ENCODE results near the gene PRSS1. TPM values are rescaled to one million over a fixed set of nuclear protein-coding genes. Genes with fewer than 3 reads are reported as not detected.

The PRSS1 gene
- total RNA-seq, 1 experiment from 2014 or later: 7.3 TPM

DNA sequence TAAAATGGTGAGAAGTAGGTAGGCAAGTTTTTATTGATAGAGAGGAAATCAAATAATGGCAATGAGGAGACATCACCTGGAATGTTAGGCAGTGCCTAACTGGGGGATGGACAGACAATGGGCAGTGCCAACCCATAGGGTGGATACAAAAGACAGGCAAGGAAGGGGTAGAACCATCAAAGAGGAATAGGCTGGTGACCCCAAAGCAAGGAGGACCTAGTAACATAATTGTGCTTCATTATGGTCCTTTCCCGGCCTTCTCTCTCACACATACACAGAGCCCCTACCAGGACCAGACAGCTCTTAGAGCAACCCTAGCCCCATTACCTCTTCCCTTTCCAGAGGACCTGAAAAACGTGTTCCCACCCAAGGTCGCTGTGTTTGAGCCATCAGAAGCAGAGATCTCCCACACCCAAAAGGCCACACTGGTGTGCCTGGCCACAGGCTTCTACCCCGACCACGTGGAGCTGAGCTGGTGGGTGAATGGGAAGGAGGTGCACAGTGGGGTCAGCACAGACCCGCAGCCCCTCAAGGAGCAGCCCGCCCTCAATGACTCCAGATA is 51.5 kb downstream of the PRSS1 start:
- in situ Hi-C loops (cut with HindIII; ENCODE audit: low pct_unique_long_range_greater_than_20kb, low sequenced_read_pairs): no loop called here
- ChIA-PET POLR2A (no interaction called here), CTCF (interaction anchor here (0.6 kb wide), 1 partner anchor 196 kb away, joined by 4 read pairs; no protein-coding TSS in a partner anchor)
- Histone ChIP-seq H3K9me3 (ENCODE audit: control insufficient read depth, insufficient read depth, low read depth, low read length) (no peaks in the 10 kb centered on the region), H3K27ac (ENCODE audit: low read length) (no peak overlapping the region), H3K36me3 (ENCODE audit: control insufficient read depth, insufficient read depth, low read length) (no peaks in the 10 kb centered on the region), H3K4me3 (ENCODE audit: low read depth in 2 of 2, low read length in 2 of 2) (no peak overlapping the region), H3K4me1 (ENCODE audit: control insufficient read depth, insufficient read depth, low read length) (no peaks in the 10 kb centered on the region), H3K27me3 (ENCODE audit: control insufficient read depth, insufficient read depth, low read length) (peaks cover 34% of the 10 kb centered on the region)
- no TSS peak for BruUV-seq (replicated peaks)
- ATAC-seq: no peak
- DNase-seq (ENCODE audit: low read depth, low spot score): no peak
- intact Hi-C loops (cut with micrococcal nuclease; ENCODE audit: unreplicated experiment): no loop called here
- TF ChIP-seq CTCF (IDR thresholded peaks at IDR 0.05): no peak
- no peak for TF ChIP-seq POLR2AphosphoS5 (IDR thresholded peaks at IDR 0.05; ENCODE audit: low read depth, low read length)
- TF ChIP-seq SIN3A (IDR thresholded peaks at IDR 0.05; ENCODE audit: borderline replicate concordance, insufficient read depth, low read depth, low read length): no peak
- no peak for TF ChIP-seq TCF7L2 (IDR thresholded peaks at IDR 0.05; ENCODE audit: low read depth, low read length)
- TF ChIP-seq, protein P1, sequence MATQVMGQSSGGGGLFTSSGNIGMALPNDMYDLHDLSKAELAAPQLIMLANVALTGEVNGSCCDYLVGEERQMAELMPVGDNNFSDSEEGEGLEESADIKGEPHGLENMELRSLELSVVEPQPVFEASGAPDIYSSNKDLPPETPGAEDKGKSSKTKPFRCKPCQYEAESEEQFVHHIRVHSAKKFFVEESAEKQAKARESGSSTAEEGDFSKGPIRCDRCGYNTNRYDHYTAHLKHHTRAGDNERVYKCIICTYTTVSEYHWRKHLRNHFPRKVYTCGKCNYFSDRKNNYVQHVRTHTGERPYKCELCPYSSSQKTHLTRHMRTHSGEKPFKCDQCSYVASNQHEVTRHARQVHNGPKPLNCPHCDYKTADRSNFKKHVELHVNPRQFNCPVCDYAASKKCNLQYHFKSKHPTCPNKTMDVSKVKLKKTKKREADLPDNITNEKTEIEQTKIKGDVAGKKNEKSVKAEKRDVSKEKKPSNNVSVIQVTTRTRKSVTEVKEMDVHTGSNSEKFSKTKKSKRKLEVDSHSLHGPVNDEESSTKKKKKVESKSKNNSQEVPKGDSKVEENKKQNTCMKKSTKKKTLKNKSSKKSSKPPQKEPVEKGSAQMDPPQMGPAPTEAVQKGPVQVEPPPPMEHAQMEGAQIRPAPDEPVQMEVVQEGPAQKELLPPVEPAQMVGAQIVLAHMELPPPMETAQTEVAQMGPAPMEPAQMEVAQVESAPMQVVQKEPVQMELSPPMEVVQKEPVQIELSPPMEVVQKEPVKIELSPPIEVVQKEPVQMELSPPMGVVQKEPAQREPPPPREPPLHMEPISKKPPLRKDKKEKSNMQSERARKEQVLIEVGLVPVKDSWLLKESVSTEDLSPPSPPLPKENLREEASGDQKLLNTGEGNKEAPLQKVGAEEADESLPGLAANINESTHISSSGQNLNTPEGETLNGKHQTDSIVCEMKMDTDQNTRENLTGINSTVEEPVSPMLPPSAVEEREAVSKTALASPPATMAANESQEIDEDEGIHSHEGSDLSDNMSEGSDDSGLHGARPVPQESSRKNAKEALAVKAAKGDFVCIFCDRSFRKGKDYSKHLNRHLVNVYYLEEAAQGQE (IDR thresholded peaks at IDR 0.05; ENCODE audit: insufficient read depth in 1 of 2, low read depth in 2 of 2, low read length in 1 of 2): no peak

DNA sequence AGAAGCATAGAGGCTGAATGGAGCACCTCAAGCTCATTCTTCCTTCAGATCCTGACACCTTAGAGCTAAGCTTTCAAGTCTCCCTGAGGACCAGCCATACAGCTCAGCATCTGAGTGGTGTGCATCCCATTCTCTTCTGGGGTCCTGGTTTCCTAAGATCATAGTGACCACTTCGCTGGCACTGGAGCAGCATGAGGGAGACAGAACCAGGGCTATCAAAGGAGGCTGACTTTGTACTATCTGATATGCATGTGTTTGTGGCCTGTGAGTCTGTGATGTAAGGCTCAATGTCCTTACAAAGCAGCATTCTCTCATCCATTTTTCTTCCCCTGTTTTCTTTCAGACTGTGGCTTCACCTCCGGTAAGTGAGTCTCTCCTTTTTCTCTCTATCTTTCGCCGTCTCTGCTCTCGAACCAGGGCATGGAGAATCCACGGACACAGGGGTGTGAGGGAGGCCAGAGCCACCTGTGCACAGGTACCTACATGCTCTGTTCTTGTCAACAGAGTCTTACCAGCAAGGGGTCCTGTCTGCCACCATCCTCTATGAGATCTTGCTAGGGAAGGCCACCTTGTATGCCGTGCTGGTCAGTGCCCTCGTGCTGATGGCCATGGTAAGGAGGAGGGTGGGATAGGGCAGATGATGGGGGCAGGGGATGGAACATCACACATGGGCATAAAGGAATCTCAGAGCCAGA is 52.5 kb downstream of the PRSS1 start:
- ChIA-PET POLR2A (no interaction called here), CTCF (interaction anchor here (0.6 kb wide), 1 partner anchor 197 kb away, joined by 4 read pairs; no protein-coding TSS in a partner anchor)
- H3K9me3 ChIP-seq (ENCODE audit: control insufficient read depth, insufficient read depth, low read depth, low read length): no peaks in the 10 kb centered on the region
- H3K36me3 ChIP-seq (ENCODE audit: control insufficient read depth, insufficient read depth, low read length): no peaks in the 10 kb centered on the region
- peaks cover 27% of the 10 kb centered on the region for H3K27me3 ChIP-seq (ENCODE audit: control insufficient read depth, insufficient read depth, low read length)
- no peaks in the 10 kb centered on the region for H3K4me1 ChIP-seq (ENCODE audit: control insufficient read depth, insufficient read depth, low read length)
- no peak for TF ChIP-seq SIN3A (IDR thresholded peaks at IDR 0.05; ENCODE audit: borderline replicate concordance, insufficient read depth, low read depth, low read length)
- no peak for TF ChIP-seq POLR2AphosphoS5 (IDR thresholded peaks at IDR 0.05; ENCODE audit: low read depth, low read length)
- TF ChIP-seq TCF7L2 (IDR thresholded peaks at IDR 0.05; ENCODE audit: low read depth, low read length): no peak
- TF ChIP-seq CTCF (IDR thresholded peaks at IDR 0.05): no peak
- TF ChIP-seq, protein P1 (IDR thresholded peaks at IDR 0.05; ENCODE audit: insufficient read depth in 1 of 2, low read depth in 2 of 2, low read length in 1 of 2): no peak
- intact Hi-C loops (cut with micrococcal nuclease; ENCODE audit: unreplicated experiment): no loop called here
- H3K27ac ChIP-seq (ENCODE audit: low read length): no peak overlapping the region
- in situ Hi-C loops (cut with HindIII; ENCODE audit: low pct_unique_long_range_greater_than_20kb, low sequenced_read_pairs): no loop called here
- no peak for DNase-seq (ENCODE audit: low read depth, low spot score)
- no TSS peak for BruUV-seq (replicated peaks)
- no peak for ATAC-seq
- no peak overlapping the region for H3K4me3 ChIP-seq (ENCODE audit: low read depth in 2 of 2, low read length in 2 of 2)

Measured in Panc1 (cell line).